Motor neuron (in vitro differentiated cells): ENCODE results near the gene RNF166. TPM values are rescaled to one million over a fixed set of nuclear protein-coding genes. Genes with fewer than 3 reads are reported as not detected.

ENCODE experiments used
- ATAC-seq, 8 experiments: fragments of 200-7000 bp; cut with Tn5 transposase; replicated peaks in 6 of 8; 2 replicates each; pipeline ENCODE4 v1.8.0; 2021; ENCODE audit warnings: mild to moderate bottlenecking in 8 of 8, moderate library complexity in 8 of 8
- H3K27ac ChIP-seq, 2 donors: fragments of 250-450 bp; sonication (Bioruptor Pico); 2 replicates each; pipeline ENCODE4 v1.9.0; 2021; ENCODE audit warnings: antibody characterized with exemption in 2 of 2, mild to moderate bottlenecking in 2 of 2, moderate library complexity in 1 of 2
- H3K4me1 ChIP-seq, 2 donors: fragments of 250-450 bp; sonication (Bioruptor Pico); replicated peaks in 1 of 2; 2 replicates each; pipeline ENCODE4 v1.6.1; 2021; ENCODE audit warnings: antibody characterized with exemption in 2 of 2, mild to moderate bottlenecking in 2 of 2, moderate library complexity in 1 of 2
- H3K4me3 ChIP-seq, 5 donors: fragments of 250-450 bp; sonication (Bioruptor Pico); 2 replicates each; pipeline ENCODE4 v1.9.0; 2021; ENCODE audit warnings: antibody characterized with exemption in 5 of 5, mild to moderate bottlenecking in 5 of 5, moderate library complexity in 4 of 5
- WGBS, 10 experiments: fragments of 450-650 bp; shearing (Covaris generic); methylation state at CpG; one replicate each; pipeline ENCODE4 v1.0.0; 2022; 5-methylcytosine and 5-hydroxymethylcytosine counted together
- in situ Hi-C, 9 experiments: fragments of 400-800 bp; cut with MboI; loops; one replicate each; pipeline ENCODE4 v1.15.0; 2021; ENCODE audit warnings: low sequenced_read_pairs in 9 of 9, low pct_unique_long_range_greater_than_20kb in 2 of 9; ENCODE audit not compliant: unreplicated experiment in 9 of 9
- total RNA-seq, 8 experiments: library from RNA; unstranded; fragments of 300-600 nt; gene quantifications; 2 replicates each; pipeline versions ENCODE4 v1.2.3 to v1.2.4, GENCODE V29; 2022

The RNF166 gene
- total RNA-seq, 8 experiments from 2014 or later: 6.1 to 15.9 (median 13.0) TPM

DNA sequence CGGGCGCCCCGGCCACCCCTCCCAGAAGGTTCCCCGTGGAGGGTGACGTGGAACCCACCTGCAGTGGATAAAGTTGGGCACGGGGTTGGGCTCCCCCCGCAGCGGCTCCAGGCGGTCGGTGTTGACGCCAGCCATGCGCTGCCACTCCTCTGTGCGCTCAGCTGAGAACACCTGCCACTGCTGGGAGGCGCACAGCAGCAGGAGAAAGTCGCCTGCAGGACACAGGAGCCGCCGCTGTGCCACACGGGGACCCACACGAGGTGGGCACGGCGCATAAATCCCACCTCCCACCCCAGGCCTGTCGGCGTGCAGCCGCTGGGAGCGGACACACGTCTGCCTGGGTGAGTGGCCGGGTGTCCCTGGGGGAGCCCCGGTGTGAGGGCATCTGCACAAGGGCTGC is 20.8 kb upstream of the RNF166 start:
- Histone ChIP-seq H3K4me1 (peaks cover 7 to 12% of the 10 kb centered on the region in 2 donors), H3K4me3 (no peak overlapping the region), H3K27ac (no peak overlapping the region)
- in situ Hi-C loops: loop anchor here in 2 of 9 experiments (25.0 kb wide), 2 partner anchors 435 to 485 kb away; partner anchors contain the start of genes CDH15 (in 1 of the 2), SLC22A31 (in 1 of the 2) and ZNF778 (in 1 of the 2)
- no peak for ATAC-seq
- 93% methylated on average over 3 of the region's 28 CpGs; no CpG with 5 or more reads in 8 of the 10 experiments for WGBS, 10 experiments

DNA sequence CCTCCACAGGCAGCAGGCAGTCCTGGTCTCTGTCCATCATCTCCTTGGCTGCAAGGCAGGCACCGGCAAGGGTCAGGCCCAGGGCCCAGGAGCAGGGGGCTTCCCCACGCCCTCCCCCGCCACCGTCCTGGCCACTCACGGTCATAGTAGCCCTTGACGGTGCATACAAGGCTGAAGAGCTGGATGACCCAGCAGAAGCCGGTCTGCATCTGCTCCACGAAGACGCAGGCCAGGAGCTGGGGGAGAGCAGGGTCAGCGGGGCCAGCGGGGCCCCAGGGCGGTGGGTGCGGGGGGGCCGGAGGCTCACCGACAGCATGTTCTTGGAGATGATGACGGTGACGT is 20.2 kb upstream of the RNF166 start:
- in situ Hi-C loops: loop anchor here in 2 of 9 experiments (25.0 kb wide), 2 partner anchors 436 to 486 kb away; partner anchors contain the start of genes CDH15 (in 1 of the 2), SLC22A31 (in 1 of the 2) and ZNF778 (in 1 of the 2)
- ATAC-seq: no peak
- 100% methylated on average over 1 of the region's 17 CpGs; no CpG with 5 or more reads in 9 of the 10 experiments for WGBS, 10 experiments
- peaks cover 7 to 12% of the 10 kb centered on the region in 2 donors for H3K4me1 ChIP-seq
- no peak overlapping the region for H3K27ac ChIP-seq
- H3K4me3 ChIP-seq: no peak overlapping the region

DNA sequence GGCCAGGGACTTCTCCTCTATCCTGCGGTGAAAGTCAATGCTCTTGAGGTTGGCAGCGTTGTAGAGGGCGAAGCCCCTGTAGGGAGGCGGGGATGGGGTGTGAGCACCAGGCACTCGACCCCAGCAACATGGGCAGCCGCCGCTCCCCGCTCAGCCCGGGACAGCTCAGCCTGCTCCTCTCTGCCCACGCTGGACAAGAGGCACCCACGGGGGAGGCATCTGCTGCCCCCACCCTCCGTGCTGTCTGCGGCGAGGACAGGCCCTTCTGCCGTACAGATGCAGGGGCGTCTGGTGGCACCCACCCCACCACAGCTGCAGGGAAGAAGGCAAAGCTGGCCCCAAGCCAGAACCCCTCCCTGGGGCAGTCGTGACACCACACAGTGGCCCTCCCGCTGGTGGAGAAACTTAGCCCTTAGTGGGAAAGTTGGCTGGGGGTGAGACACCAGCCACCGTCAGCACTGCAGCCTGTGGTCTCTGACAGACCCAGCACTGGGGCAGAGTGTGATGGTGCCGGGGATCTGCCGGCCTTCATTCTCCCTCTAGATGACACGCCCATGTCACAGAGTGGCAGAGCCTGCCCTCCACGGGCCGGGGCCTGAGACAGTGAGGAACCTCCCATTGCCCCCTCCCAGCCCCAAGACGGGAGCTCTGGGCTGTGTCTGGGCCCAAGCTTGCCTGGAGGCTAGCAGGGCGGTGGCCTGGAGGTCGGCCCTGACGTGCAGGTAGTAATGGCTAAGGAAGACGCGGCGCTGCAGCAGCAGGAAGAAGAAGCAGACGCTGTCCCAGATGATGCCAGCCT is 19.6 kb upstream of the RNF166 start:
- in situ Hi-C loops: loop anchor here in 2 of 9 experiments (25.0 kb wide), 2 partner anchors 436 to 486 kb away; partner anchors contain the start of genes CDH15 (in 1 of the 2), SLC22A31 (in 1 of the 2) and ZNF778 (in 1 of the 2)
- peaks cover 7 to 10% of the 10 kb centered on the region in 2 donors for H3K4me1 ChIP-seq
- WGBS, 10 experiments: 67 to 90% (median 74%) methylated on average over 2 to 3 of the region's 32 CpGs; no CpG with 5 or more reads in 7 of the 10 experiments
- no peak for ATAC-seq
- no peak overlapping the region for H3K27ac ChIP-seq
- H3K4me3 ChIP-seq: no peak overlapping the region

DNA sequence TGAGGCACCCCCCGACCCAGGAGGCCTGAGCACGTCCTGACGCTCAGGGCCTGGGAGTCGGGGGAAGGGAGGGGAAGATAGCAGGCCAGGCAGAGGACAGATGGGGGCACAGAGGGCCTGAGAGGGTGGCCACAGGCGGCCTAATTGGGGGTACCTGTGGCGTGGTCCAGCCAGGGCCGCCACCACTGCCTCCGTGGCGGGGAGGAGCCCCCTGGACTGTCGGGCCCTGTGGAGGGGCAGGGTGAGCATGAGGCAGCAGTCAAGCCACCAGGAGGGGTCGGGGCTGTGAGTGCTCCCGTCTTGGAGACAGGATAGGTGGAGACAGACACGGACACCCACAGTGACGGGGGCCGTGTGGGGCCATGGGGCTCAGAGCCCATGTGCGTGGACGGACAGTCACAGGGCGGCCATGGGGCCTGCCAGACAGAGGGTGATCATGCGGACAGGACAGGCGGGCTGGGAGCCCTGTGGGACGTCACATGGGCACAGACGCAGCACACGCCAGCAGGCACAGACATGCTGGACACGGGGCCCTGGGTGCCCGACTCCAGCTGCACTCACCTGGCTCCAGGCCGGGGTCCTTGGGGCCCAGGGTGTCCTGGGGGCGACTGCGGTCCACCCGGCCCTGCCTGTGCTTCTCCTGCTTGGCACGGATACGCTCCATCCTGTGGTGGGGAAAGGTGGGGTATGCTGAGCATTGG is 18.8 kb upstream of the RNF166 start:
- peak in 1 of 8 experiments; percentile 2 for ATAC-seq
- in situ Hi-C loops: loop anchor here in 2 of 9 experiments (25.0 kb wide), 2 partner anchors 437 to 487 kb away; partner anchors contain the start of genes CDH15 (in 1 of the 2), SLC22A31 (in 1 of the 2) and ZNF778 (in 1 of the 2)
- peaks cover 5 to 7% of the 10 kb centered on the region in 2 donors for H3K4me1 ChIP-seq
- no peak overlapping the region for H3K27ac ChIP-seq
- no peak overlapping the region for H3K4me3 ChIP-seq
- WGBS, 10 experiments: 93 to 100% methylated on average over 2 to 3 of the region's 31 CpGs; no CpG with 5 or more reads in 8 of the 10 experiments

DNA sequence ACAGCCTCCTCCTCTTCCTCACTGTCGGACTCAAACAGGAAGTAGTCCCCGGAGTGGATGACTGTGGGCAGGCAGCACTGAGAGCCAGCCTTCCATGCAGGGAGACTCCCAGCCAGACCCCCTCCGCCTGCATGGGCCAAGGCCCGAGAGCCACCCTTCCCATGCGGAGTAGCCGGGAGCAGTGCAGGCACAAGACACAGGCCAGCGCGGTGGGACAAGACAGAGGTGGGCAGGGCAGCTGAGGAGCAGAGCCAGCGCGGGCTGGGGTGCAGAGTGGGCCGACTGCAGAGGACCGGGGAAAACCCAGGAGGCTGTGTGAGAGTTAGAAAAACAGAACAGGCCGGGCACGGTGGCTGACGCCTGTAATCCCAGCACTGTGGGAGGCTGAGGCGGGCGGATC is 17.7 kb upstream of the RNF166 start:
- peaks cover 5 to 7% of the 10 kb centered on the region in 2 donors for H3K4me1 ChIP-seq
- 70 to 100% (median 88%) methylated on average over 1 to 5 of the region's 17 CpGs; no CpG with 5 or more reads in 5 of the 10 experiments for WGBS, 10 experiments
- no peak for ATAC-seq
- no peak overlapping the region for H3K27ac ChIP-seq
- no peak overlapping the region for H3K4me3 ChIP-seq
- in situ Hi-C loops: no loop called here

DNA sequence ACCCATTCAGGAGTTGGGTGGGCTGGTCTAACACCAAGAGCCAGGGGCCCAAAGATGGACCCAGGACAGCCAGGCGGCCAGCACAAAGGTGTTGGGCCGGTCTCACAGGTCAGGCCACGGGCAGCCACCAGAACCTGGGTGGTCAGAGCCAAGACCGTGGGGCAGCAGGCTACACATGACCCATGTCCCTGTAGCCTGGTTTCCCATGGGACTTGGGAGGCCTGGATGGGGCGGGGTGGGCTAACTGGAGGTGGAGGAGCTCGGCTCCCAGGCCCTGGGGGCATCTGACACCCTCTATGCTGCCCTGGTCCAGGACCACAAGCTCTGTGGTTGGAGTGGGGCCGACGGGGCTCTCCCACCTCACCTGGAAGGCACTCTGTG is 17.3 kb upstream of the RNF166 start:
- no peak for ATAC-seq
- WGBS, 10 experiments: 92 to 100% (median 100%) methylated on average over 2 of the region's 8 CpGs; no CpG with 5 or more reads in 7 of the 10 experiments
- H3K27ac ChIP-seq: no peak overlapping the region
- peaks cover 5 to 7% of the 10 kb centered on the region in 2 donors for H3K4me1 ChIP-seq
- in situ Hi-C loops: no loop called here
- no peak overlapping the region for H3K4me3 ChIP-seq

DNA sequence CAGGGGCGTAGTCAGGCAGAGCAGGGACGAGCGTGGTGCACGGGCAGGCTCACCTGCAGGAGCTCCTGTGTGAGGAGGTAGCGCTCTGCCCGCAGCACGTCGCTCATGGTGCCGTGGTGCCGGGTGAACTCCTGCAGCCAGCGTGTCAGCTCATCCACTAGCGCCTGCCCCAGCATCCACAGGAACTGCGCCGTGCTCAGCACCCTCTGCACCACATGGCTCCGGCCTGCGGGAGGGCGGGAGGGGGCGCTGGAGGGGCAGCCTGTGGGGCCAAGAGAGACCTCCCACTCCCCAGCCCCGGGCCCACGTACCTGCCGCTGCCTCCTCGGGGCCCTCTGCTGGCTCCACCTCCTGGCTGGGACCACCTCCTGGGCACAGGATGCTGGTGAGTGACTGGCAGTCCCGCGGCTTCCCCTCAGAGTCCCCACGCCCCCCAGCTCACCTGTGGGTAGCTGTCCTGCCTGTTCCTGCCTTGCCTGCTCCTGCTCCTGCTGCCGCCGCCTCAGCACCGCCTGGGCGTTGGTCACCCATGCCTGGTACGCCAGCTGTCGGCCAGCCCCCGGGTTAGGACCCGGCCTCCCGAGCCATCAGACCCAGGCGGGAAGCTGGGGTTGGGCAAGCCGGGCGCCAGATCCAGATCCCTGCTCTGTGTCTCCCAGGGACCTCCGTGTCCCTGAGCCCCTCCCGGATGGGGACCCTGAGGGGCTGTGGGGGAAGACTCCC is 16.7 kb upstream of the RNF166 start:
- no peak for ATAC-seq
- Histone ChIP-seq H3K4me3 (no peak overlapping the region), H3K4me1 (peaks cover 4 to 5% of the 10 kb centered on the region in 2 donors), H3K27ac (no peak overlapping the region)
- in situ Hi-C loops: no loop called here
- 93 to 100% (median 100%) methylated on average over 2 to 6 of the region's 39 CpGs; no CpG with 5 or more reads in 5 of the 10 experiments for WGBS, 10 experiments

DNA sequence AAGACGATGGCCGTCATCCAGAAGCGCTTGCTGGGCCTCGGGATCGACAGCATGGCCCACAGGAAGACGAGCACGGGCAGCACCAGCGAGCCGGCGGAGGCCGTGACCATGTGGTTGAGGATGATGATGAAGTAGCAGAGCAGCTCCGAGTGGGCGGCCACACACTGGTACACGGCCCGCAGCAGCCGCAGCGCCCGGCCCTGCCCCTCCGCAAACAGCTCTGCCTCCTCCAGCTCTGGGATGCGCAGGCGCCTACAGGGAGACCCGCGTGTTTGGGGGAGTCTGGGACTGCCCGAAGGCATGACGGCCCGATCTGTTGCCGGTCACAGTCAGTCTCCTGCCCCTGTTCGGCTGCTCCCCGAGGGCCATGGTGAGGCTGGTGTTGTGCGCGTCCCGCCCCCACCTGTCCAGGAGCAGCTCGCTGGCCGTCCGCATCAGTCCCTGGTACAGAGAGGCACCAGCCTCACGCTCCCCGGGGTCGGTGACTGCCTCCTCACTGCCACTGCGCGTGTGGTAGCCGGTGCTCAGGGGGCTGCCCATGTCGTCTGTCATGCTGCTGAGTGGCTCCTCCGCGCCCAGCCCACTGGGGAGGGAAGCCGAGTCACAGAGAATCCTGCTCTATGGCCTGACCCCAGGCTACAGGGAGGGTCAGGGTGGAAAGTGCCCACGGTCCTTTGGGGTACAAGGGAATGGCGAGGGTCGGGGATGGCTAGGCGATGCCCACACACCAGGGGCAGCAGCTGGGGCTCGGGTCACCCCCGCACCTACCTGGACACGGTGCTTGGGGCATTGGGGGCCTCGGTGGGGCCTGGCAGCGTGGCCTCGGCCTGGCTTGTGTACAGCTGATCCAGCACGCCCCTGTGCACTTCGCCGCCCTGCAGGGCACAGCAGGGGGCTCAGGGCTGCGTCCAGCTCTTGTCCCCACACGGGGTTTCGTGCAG is 15.9 kb upstream of the RNF166 start:
- ATAC-seq: peak in 3 of 8 experiments; percentile 2 to 4 (median 3)
- Histone ChIP-seq H3K4me3 (no peak overlapping the region), H3K27ac (no peak overlapping the region), H3K4me1 (no peaks in the 10 kb centered on the region)
- 87 to 98% (median 93%) methylated on average over 10 to 17 of the region's 61 CpGs; no CpG with 5 or more reads in 7 of the 10 experiments for WGBS, 10 experiments
- in situ Hi-C loops: no loop called here

DNA sequence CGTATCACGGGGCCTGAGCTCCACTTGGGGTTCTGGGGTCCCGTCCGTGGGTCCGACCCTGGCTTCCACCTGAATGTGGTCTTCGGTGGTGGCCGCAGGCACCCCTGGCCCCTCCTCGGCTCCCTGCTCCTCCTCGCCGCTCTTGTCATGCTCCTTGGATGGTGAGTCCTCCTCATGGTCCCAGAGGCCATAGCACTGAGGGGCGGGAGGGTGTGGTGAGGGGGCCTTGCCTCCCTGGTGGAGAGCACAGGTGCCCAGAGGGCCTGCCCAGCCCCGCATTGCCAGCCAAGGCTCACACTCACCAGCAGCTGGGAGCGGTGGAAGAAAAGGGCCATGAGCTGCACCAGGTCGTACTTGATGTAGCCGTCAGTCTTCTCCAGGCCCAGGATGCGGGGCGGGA is 15.0 kb upstream of the RNF166 start:
- ATAC-seq: no peak
- WGBS, 10 experiments: 100% methylated on average over 1 to 2 of the region's 17 CpGs; no CpG with 5 or more reads in 8 of the 10 experiments
- no peaks in the 10 kb centered on the region for H3K4me1 ChIP-seq
- no peak overlapping the region for H3K27ac ChIP-seq
- H3K4me3 ChIP-seq: no peak overlapping the region
- in situ Hi-C loops: no loop called here

DNA sequence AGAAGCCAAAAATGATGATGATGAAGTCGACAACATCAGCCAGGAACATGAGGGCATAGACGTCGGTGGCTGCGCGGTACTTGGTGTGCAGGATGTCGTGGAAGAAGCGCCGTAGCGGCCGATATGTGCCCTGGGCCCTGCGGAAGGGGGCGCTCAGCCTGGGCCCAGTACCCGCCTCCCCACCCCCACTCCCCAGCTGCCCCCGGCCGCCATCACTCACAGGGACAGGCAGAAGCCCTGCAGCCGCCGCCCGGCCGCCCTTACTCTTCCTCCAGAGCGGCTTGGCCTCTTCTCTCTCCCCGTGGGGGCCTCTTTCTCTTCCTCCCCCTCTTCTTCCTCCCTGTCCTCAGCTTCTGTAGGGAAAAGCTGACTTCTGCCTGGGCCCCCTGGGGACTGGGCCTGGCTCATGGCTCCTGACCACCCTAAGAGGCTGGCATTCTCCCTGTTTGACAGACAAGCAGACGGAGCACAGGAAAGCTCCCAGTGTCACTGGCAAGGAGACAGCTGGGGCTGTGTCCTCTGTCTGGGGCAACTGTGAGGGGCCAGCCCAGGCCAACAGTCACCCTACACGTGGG is 14.3 kb upstream of the RNF166 start:
- Histone ChIP-seq H3K4me1 (no peaks in the 10 kb centered on the region), H3K27ac (no peak overlapping the region), H3K4me3 (no peak overlapping the region)
- no CpG with 5 or more reads among the region's 23 CpGs for WGBS, 10 experiments
- in situ Hi-C loops: no loop called here
- no peak for ATAC-seq

DNA sequence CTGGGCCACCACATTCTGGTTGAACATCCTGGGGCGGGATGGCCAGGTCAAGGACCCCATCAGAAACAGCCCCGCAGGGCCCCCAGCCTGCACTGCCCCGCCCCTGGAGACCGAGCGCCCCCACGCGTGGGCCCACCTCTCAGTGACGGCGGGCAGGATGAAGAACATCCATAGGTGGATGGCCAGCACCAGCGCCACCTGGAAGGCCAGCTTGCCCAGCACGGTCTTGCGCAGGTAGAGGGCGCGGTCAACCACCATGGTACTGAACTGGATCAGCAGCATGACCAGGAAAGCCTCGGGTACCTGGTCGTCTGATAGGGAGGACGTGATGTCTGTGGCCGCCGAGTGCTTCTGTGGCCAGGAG is 13.7 kb upstream of the RNF166 start:
- Histone ChIP-seq H3K27ac (no peak overlapping the region), H3K4me3 (no peak overlapping the region)

More for the DNA sequence above, 13.7 kb upstream of the RNF166 start:
- H3K4me1 ChIP-seq: no peaks in the 10 kb centered on the region
- WGBS, 10 experiments: 87 to 90% methylated on average over 2 to 3 of the region's 19 CpGs; no CpG with 5 or more reads in 8 of the 10 experiments
- in situ Hi-C loops: no loop called here
- ATAC-seq: no peak
